GM18520 (cell line): ENCODE data around the gene TNFRSF1B.

Experiments
- ATAC-seq: cut with Tn5 transposase; IDR thresholded peaks from one replicate; pipeline ENCODE4 v1.9.1; 2021; ENCODE audit not compliant: unreplicated experiment

The TNFRSF1B gene

GRCh38 chr1:12174924-12175810 is 8.4 kb downstream of the TNFRSF1B start:
- no peak for ATAC-seq

DNA sequence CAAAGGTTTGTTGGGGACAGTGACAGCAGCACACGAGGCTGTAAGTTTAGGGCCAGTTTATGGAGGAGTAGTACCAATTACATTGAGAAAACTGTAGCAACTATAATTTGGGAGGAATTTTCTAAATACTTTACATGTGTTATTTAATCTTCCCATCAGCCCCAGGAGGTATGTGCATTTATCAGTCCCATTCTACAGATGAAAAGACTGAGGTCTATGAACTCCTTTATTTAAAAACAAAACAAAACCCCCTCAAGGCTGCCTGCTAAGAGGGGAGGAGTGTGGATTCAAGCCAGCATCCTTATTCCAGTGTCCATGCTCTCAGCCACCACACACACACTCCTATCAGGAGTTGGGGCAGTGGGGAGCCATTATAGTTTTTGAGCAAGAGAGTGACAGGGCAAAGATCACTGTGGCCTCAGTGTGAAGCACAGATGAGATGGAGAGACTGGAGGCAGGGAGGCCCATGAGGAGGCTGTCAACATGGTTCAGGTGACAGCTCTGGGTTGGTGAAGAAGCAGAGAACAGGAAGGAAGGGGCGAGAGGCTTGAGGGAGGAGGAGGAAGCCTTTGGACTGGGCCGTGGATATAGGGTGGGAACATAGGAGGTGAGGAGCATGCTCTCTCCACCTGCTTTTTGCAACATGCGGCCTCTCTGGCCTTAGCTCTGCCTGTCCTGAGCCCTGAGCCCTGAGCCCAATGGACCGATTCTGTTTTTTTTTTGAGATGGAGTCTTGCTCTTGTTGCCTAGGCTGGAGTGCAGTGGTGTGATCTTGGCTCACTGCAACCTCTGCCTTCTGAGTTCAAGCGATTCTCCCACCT is 9.7 kb downstream of the TNFRSF1B start:
- ATAC-seq: no peak

DNA sequence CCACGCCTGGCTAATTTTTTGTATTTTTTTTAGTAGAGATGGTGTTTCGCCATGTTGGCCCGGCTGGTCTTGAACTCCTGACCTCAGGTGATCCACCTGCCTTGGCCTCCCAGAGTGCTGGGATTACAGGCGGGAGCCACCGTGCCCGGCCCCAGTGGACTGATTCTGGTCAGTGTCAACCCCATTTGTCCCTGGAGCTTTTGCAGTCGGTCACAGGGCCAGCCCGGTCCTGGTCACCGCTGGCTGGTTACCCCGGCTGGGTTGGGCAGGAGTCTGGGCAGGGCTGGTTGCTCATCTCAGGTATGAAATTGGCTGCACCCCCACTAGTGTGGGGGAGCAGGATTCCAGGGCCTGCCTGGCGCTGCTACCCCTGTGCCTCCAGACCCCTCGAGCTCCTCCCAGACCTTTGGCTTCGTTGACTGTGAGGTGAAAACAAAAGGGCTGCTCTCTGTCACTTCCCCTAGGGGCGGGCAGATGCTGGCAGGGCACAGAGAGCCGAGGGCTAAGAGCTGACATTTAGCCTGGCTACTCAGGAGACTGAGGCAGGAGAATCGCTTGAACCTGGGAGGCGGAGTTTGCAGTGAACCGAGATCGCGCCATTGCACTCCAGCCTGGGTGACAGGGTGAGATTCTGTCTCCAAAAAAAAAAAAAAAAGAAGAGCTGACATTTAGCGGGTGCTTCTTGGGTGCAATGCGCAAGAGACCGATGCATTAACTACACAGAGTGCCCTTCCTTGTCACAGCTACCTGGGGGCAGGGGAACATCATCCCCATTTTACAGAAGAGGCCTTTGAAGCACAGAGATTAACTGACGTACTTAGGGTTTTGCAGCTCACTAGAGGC is 10.6 kb downstream of the TNFRSF1B start:
- no peak for ATAC-seq

DNA sequence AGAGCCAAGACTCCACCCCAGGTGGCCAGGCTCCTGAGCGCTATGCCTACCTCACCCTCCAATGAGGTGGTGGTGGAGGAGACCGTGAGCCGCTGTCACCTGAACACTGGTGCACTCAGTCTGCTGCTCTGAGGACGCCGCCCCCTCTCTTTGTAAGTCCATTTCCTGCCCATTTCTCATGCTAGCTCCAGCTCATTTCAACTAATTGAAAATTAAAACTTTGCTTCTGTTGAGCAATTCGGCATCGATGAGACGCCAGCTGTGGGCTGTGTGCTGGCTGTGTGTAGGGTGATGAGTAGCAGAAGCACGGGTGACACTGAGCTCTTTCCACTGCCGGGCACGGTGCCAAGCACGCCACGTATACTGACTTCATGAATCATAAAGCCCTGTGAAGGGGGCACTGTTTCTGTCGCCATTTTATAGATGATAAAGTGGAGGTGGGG is 11.2 kb downstream of the TNFRSF1B start:
- no peak for ATAC-seq

DNA sequence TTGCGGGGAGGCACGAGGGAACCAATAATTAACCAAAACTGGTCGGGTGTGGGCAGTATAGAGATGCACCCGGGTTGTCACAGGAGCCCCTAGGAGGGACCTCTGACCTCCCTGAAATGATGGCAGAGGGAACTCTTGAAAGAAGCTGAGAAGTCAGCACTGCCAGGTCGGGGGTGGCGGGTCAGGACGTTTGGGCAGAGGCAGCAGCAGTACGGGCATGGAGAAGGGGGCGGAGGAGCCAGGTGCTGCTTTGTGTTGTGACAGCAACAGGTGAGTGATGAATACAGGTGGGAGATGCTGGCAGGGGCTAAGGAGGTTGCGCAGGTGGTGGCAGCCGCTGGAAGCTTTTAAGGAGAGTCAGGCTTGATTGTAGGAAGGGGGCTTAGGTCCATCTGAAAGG is 11.7 kb downstream of the TNFRSF1B start:
- no peak for ATAC-seq

GRCh38 chr1:12179111-12179519 is 12.3 kb downstream of the TNFRSF1B start:
- no peak for ATAC-seq

- ATAC-seq: no peak
Observed at GRCh38 chr1:12179676-12180075, 12.9 kb downstream of the TNFRSF1B start.

DNA sequence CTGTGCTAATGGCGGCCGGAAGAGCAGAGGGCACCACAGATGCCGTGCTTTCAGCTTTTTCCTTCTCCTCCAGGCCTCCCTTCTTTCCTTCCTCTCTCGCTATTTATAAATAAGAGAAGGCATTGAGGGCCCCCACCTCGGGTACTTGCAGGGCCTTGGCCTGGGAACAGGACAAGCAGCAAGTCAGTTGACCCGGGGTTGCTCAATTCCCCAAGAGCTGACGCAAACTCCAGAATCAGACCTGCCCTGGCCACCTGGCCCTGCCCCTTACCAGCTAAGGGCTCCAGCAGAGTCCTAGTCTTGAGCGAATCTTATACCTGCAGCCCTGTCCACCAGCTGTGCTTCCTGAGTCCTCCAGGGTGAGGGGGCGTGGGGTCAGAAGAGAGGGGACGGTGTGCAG is 13.5 kb downstream of the TNFRSF1B start:
- ATAC-seq: no peak

- no peak for ATAC-seq
Observed at GRCh38 chr1:12180903-12181302, 14.1 kb downstream of the TNFRSF1B start.

GRCh38 chr1:12181568-12181967 is 14.8 kb downstream of the TNFRSF1B start:
- no peak for ATAC-seq

GRCh38 chr1:12182410-12182984 is 15.7 kb downstream of the TNFRSF1B start:
- no peak for ATAC-seq

DNA sequence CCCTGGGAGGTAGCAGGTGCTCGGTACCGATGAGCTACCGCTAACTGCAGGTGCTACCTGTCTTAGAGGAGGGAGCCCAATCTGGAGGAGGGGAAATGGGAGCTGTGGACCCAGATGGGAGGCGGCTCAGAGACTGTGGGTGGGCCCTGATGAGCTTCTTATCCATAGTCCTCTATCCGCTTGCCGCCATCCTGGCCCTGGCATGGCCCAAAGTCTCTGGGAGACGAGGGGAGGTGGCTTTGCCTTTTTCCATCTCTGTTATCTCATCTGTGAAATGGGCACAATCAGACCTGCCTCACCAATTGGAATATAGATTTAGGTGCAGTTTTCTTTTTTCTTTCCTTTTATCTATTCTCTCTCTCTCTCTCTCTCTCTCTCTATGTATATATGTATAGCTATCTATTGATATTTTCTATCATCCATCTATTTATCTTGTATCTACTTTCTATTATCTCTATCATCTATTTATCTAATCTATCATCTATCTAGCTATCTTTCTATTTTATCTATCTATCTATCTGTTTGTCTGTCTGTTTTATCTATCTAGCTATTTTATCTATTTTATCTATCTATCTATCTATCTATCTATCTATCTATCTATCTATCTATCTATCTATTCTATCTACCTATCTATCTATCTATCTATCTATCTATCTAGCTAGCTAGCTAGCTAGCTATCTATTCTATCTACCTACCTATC is 16.5 kb downstream of the TNFRSF1B start:
- no peak for ATAC-seq

DNA sequence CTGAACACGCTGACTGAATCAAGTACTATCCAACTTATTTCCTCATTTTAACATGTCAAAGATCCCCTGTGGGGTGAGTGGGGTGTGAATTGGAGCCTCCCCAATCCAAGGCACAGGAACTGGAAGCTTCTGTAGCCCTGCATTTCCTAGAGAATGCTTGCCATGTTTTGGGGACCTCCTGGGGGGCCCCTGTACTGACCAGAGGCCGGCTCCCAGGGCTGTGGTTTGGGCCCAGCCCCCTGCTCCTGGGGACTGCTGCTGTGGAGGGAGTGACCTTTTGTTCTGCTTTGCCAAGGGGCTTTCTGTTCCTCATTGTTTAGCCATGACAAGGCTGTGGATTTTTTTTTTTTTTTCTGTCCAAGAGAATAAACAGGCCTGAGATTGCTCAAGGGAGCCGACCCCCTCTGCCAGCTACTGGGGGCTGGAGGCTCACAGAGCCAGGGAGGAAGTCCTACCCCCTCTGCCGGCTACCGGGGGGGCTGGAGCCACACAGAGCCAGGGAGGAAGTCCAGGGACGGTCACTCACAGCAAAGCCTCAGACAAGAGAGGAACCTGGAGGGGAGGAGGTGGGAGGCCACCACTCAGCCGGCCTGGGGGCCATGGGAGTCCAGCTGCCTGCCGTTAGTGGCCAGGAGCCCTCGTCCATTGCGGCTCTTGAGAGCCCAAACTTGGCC is 17.4 kb downstream of the TNFRSF1B start:
- no peak for ATAC-seq

- no peak for ATAC-seq
Observed at GRCh38 chr1:12185036-12185917, 18.5 kb downstream of the TNFRSF1B start.

GRCh38 chr1:12185918-12186678 is 19.3 kb downstream of the TNFRSF1B start:
- no peak for ATAC-seq

DNA sequence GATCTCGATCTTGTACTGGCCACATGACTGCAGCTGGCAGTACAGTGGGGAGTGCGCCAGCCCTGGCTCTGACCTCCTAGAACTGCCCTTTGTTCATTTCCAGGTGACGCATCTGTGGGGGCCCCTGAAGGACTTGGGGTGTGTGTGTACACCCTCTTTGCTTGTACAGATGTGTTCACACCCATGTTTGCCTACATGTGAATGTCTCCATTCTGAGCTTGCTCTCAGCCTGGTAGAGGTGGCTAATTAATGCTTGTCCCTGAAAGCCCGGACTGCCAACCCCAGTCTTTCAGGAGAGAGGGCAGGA is 19.8 kb downstream of the TNFRSF1B start:
- ATAC-seq: no peak

DNA sequence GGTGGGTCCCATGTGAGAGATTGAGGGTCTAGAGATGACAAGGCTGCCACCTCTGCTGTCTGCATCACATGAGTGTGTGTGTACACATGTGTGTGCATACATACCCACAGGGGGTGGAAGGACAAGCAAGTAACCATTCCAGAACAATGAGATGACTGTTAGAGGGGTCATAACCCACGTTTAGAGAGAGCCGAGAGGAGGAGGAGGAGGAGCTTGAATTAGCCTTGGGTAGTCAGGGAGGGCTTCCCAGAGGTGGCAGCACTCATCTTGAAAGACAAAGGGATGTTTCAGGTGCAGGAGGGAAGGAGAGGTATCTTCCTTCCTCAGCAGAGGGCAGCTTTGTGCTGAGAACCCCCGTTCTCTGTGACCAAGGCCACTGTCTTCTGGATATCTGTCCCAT is 21.3 kb downstream of the TNFRSF1B start:
- no peak for ATAC-seq
